Glomerular visceral epithelial cell (primary cell): Measurements from ENCODE around the gene FOXP1.
A peak's percentile ranks its signal among the peaks of the same experiment; 100 is the strongest.

ENCODE experiments used
- DNase-seq: peaks from one replicate; pipeline ENCODE4 v3.0.0-alpha.2; 2016; ENCODE audit errors: extremely low spot score

Gene FOXP1

GRCh38 chr3:71586810-71587242, 3.3 kb upstream of the FOXP1 start:
- DNase-seq = no peak

GRCh38 chr3:71585887-71586809, 2.6 kb upstream of the FOXP1 start:
- DNase-seq = peak; percentile 57

GRCh38 chr3:71585131-71585530, 1.6 kb upstream of the FOXP1 start:
- DNase-seq = no peak

GRCh38 chr3:71584394-71585011, 975 bp upstream of the FOXP1 start:
- DNase-seq = peak; percentile 71

- DNase-seq = peak; percentile 78
These were observed 639 bp downstream of the FOXP1 start for GRCh38 chr3:71582612-71583565.

- peak; percentile 82 for DNase-seq
These were observed 1.4 kb downstream of the FOXP1 start for GRCh38 chr3:71582036-71582611.

- no peak for DNase-seq
These were observed 2.0 kb downstream of the FOXP1 start for GRCh38 chr3:71581457-71582035.

GRCh38 chr3:71580636-71581456, 2.7 kb downstream of the FOXP1 start:
- no peak for DNase-seq

- peak; percentile 79 for DNase-seq
These were observed 3.6 kb downstream of the FOXP1 start for GRCh38 chr3:71579935-71580406.

GRCh38 chr3:71579326-71579934, 4.1 kb downstream of the FOXP1 start:
- DNase-seq = no peak

- DNase-seq = no peak
These were observed 5.3 kb downstream of the FOXP1 start for GRCh38 chr3:71578054-71578751.

- no peak for DNase-seq
These were observed 6.5 kb downstream of the FOXP1 start for GRCh38 chr3:71577011-71577410.

GRCh38 chr3:71575433-71575832, 8.1 kb downstream of the FOXP1 start:
- no peak for DNase-seq

GRCh38 chr3:71573181-71573580, 10.3 kb downstream of the FOXP1 start:
- DNase-seq = no peak

- DNase-seq = no peak
These were observed 13.0 kb downstream of the FOXP1 start for GRCh38 chr3:71570546-71570945.

- no peak for DNase-seq
These were observed 15.3 kb downstream of the FOXP1 start for GRCh38 chr3:71568207-71568606.

- no peak for DNase-seq
These were observed 16.8 kb downstream of the FOXP1 start for GRCh38 chr3:71566776-71567175.

GRCh38 chr3:71565976-71566375, 17.6 kb downstream of the FOXP1 start:
- DNase-seq = no peak

- DNase-seq = no peak
These were observed 18.2 kb downstream of the FOXP1 start for GRCh38 chr3:71565316-71565715.
